Gastroesophageal sphincter (tissue), 4 donors: ENCODE results near the gene LINGO3. TPM values are rescaled to one million over a fixed set of nuclear protein-coding genes. Genes with fewer than 3 reads are reported as not detected.
A peak's percentile ranks its signal among the peaks of the same experiment; 100 is the strongest.

Experiments
- ATAC-seq: fragments of 150-250 bp; one replicate; pipeline ENCODE4 v1.9.1; 2016; ENCODE audit warnings: mild to moderate bottlenecking, moderate library complexity
- H3K27ac ChIP-seq, 4 donors: fragments of 200-600 bp; sonication (generic) in 3 of 4; 1 replicate in 3 of 4; 2 replicates in 1 of 4; pipeline ENCODE4 v1.5.1; 2016 to 2019
- H3K27me3 ChIP-seq: fragments of 200-600 bp; sonication (generic); one replicate; pipeline ENCODE4 v1.5.1; 2019
- H3K36me3 ChIP-seq, 2 donors: fragments of 200-600 bp; sonication (generic); one replicate each; pipeline ENCODE4 v1.5.1; 2019; ENCODE audit warnings: control low read depth in 1 of 2
- H3K4me1 ChIP-seq, 3 donors: fragments of 200-600 bp; sonication (generic); 1 replicate in 2 of 3; 2 replicates in 1 of 3; pipeline ENCODE4 v1.5.1; 2016 to 2019; ENCODE audit warnings: control low read depth in 2 of 3
- H3K4me3 ChIP-seq, 2 donors: fragments of 200-600 bp; sonication (generic); one replicate each; pipeline ENCODE4 v1.5.1; 2019; ENCODE audit warnings: mild to moderate bottlenecking in 1 of 2, moderate library complexity in 1 of 2
- H3K9me3 ChIP-seq, 3 donors: fragments of 200-600 bp; sonication (generic); one replicate each; pipeline ENCODE4 v1.5.1; 2017 to 2019; ENCODE audit warnings: control low read depth in 2 of 3
- EP300 ChIP-seq: sonication (generic); formaldehyde crosslinking; IDR thresholded peaks from one replicate; pipeline ENCODE4 v1.6.1; 2017; ENCODE audit warnings: antibody characterized with exemption, mild to moderate bottlenecking
- POLR2A ChIP-seq, 2 donors: fragments of 450-650 bp; IDR thresholded peaks; one replicate each; pipeline ENCODE4 v1.6.1; 2017; ENCODE audit warnings: antibody characterized with exemption in 2 of 2, mild to moderate bottlenecking in 2 of 2, moderate library complexity in 1 of 2
- POLR2AphosphoS5 ChIP-seq: sonication (generic); formaldehyde crosslinking; IDR thresholded peaks from one replicate; pipeline ENCODE4 v1.6.1; 2017; ENCODE audit warnings: antibody characterized with exemption
- WGBS, 2 donors: methylation state at CpG; one replicate each; pipeline ENCODE4 v1.1.5; 2018; ENCODE audit warnings: low coverage in 1 of 2; 5-methylcytosine and 5-hydroxymethylcytosine counted together
- total RNA-seq, 4 donors: library from RNA; depleted of rRNA; stranded (reverse); fragments of >200 nt; gene quantifications; one replicate each; pipeline ENCODE4 v1.1.0, GENCODE V29; 2016
- TF ChIP-seq, protein P1 (sequence below), 4 experiments: fragments of 200-600 bp in 2 of 4; fragments of 450-650 bp in 2 of 4; sonication (generic) in 1 of 4; IDR thresholded peaks; one replicate each; pipeline ENCODE4 v1.5.1; 2017 to 2019; ENCODE audit warnings: antibody characterized with exemption in 4 of 4, mild to moderate bottlenecking in 2 of 4, moderate library complexity in 2 of 4

LINGO3 gene
- total RNA-seq, 4 donors from 2014 or later = not detected

DNA sequence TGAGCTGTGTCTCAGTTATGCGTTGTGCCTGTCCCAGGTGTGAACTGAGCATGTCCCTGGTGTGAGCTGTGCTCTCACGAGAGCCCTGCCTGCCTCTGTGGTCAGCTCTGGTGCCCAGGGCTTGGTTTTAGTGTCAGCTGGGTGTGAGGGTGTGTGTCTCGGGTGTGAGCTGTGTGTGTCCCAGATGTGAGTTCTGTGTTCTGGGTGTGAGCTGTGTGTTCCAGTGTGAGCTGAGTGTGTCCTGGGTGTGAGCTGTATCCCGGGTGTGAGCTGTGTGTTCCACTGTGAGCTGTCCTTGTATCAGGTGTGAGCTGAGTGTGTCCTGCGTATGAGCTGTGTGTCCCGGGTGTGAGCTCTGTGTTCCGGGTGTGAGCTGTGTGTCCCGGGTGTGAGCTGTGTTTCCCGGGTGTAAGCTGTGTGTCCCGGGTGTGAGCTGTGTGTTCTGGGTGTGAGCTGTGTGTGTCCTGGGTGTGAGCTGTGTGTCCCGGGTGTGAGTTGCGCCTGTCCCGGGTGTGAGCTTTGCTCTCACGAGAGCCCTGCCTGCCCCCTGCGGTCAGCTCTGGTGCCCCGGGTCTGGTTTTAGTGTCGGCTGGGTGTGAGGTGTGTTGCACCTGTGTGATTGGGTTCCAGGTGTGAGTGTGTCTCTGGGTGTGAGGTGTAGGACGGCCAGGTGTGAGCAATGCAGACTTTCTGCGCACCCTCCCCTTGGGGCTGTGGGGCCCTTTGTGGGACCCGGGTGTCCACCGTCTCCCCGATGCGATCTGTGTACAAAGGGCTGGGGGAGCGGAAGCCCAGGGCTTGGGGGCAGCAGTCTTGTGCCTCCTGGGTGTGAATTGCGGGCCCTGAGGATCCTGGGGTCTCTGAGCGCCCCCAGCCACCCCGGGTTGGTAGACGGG, 18.9 kb downstream of the LINGO3 start:
- peaks cover 0 to 30% (median 23%) of the 10 kb centered on the region in 3 donors for H3K4me1 ChIP-seq
- no peaks in the 10 kb centered on the region for H3K9me3 ChIP-seq
- TF ChIP-seq POLR2A (IDR thresholded peaks at IDR 0.05) (no peak), POLR2AphosphoS5 (no peak), EP300 (no peak)
- TF ChIP-seq, protein P1, sequence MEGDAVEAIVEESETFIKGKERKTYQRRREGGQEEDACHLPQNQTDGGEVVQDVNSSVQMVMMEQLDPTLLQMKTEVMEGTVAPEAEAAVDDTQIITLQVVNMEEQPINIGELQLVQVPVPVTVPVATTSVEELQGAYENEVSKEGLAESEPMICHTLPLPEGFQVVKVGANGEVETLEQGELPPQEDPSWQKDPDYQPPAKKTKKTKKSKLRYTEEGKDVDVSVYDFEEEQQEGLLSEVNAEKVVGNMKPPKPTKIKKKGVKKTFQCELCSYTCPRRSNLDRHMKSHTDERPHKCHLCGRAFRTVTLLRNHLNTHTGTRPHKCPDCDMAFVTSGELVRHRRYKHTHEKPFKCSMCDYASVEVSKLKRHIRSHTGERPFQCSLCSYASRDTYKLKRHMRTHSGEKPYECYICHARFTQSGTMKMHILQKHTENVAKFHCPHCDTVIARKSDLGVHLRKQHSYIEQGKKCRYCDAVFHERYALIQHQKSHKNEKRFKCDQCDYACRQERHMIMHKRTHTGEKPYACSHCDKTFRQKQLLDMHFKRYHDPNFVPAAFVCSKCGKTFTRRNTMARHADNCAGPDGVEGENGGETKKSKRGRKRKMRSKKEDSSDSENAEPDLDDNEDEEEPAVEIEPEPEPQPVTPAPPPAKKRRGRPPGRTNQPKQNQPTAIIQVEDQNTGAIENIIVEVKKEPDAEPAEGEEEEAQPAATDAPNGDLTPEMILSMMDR (IDR thresholded peaks at IDR 0.05) = no peak
- H3K27ac ChIP-seq = peak overlapping the region in 1 of 4 donors; percentile 56
- H3K27me3 ChIP-seq = peaks cover 61% of the 10 kb centered on the region
- H3K4me3 ChIP-seq = peak overlapping the region in 1 of 2 donors; percentile 50
- no CpG with 5 or more reads among the region's 28 CpGs for WGBS, 2 donors
- H3K36me3 ChIP-seq = no peaks in the 10 kb centered on the region
- no peak for ATAC-seq

DNA sequence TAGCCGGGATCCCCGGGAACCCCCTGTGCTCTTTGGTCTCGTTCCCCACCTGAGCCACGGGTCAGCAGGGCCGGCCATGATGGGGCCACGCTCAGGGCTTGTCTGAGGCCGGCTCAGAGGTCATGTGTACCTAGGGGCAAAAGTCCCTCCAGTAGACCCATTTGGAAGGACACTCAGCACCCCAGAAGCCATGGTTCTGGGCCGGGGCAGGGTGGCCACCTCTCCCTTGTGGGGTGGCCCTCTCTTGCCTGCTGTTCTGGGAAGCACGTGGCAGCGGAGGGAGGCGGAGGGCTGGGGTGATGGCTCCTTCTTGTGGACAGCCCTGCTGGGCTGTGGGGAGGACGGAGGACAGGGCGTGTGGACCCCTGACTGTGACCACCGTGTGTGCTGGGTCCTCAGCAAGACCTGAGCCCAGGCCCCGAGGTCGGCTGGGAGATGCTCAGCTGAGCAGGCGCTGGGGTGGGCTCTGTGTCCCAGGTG, 19.6 kb downstream of the LINGO3 start:
- Histone ChIP-seq H3K9me3 (no peaks in the 10 kb centered on the region), H3K27me3 (peaks cover 58% of the 10 kb centered on the region), H3K27ac (no peak overlapping the region), H3K4me3 (no peak overlapping the region), H3K4me1 (peaks cover 0 to 27% (median 23%) of the 10 kb centered on the region in 3 donors), H3K36me3 (no peaks in the 10 kb centered on the region)
- no peak for ATAC-seq
- TF ChIP-seq, protein P1 (IDR thresholded peaks at IDR 0.05) = no peak
- TF ChIP-seq POLR2AphosphoS5 = no peak
- TF ChIP-seq EP300 = no peak
- no peak for TF ChIP-seq POLR2A (IDR thresholded peaks at IDR 0.05)
- WGBS, 2 donors = no CpG with 5 or more reads among the region's 17 CpGs

DNA sequence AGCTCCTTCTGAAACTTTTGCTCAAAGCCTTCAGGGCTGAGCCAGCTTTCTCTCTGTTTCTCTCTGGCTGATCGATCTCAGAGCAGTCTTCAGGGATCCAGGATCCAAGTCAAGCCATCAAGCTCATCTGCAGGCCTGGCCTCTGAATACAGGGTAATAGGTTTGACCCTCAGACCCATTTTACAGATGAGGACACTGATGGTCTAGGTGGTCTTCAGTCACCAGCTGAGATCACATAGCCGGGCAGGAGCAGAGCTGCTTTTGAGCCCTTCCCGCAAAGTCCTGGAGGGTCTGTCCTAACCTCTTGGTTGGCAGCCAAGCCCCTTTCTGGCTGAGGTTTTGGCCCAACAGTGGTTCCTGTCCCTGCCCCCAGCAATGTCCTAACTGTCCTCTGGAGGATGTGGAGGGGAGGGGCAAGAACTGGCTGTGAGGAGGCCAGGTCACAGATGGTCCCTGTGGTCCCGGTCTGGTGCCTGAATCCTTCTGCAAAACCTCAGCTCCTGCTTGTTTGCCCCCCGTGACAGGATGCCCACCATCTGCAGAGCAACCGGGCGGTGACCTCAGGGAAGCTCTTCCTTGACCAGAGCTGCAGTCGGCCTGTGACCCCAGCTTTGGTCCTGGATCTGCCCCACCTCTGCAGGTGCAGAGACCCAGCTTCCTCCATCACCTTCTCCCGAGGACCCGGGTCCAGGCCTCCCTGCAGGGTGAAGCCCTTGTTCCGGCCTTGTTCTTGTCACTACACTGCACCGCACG, 20.2 kb downstream of the LINGO3 start:
- peaks cover 0 to 30% (median 23%) of the 10 kb centered on the region in 3 donors for H3K4me1 ChIP-seq
- H3K27me3 ChIP-seq = peaks cover 51% of the 10 kb centered on the region
- no peak overlapping the region for H3K4me3 ChIP-seq
- ATAC-seq = no peak
- no peak overlapping the region for H3K27ac ChIP-seq
- no peaks in the 10 kb centered on the region for H3K9me3 ChIP-seq
- 79 to 80% methylated on average over 2 of the region's 13 CpGs for WGBS, 2 donors
- H3K36me3 ChIP-seq = no peaks in the 10 kb centered on the region
- TF ChIP-seq POLR2AphosphoS5 = no peak
- no peak for TF ChIP-seq EP300
- no peak for TF ChIP-seq POLR2A (IDR thresholded peaks at IDR 0.05)
- TF ChIP-seq, protein P1 (IDR thresholded peaks at IDR 0.05) = no peak

DNA sequence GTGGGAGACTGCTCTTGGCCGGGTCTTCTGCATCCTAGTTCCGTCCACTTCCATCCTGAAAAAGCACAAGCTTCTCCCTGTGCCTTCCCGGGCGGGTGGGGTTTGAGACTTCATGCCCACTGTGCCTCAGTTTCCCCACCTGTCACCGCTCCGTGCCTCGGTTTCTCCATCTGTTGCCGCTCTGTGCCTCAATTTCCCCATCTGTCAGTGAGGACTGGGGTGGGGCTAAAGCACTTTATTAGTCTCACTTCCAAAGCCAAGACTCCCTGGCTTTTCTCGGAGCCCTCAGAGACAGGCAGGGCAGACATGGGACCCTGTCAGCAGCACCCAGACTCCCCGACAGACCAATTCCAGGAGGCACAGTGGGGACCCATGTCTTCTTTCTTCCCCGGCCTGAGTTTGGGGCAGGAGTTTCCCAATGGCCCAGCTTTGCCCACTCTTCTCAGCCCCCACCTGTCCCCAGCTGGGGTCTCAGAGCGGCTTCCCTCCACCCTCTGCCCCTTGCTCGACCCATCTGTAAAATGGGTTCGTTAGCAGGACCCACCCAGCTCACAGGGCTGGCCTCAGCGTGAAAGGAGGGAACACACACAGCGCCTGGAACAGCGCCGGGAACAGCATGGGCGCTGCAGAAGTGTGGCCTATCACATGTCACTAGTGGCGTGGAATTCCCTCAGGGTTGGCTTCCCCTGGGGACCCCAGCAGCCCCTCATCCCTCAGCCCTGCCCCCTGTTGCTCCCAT, 21.4 kb downstream of the LINGO3 start:
- Histone ChIP-seq H3K27ac (no peak overlapping the region), H3K4me1 (peaks cover 0 to 39% (median 22%) of the 10 kb centered on the region in 3 donors), H3K36me3 (no peaks in the 10 kb centered on the region), H3K4me3 (no peak overlapping the region), H3K27me3 (peaks cover 39% of the 10 kb centered on the region), H3K9me3 (no peaks in the 10 kb centered on the region)
- no peak for ATAC-seq
- WGBS, 2 donors = 87 to 100% methylated on average over 1 to 9 of the region's 20 CpGs
- TF ChIP-seq, protein P1 (IDR thresholded peaks at IDR 0.05) = no peak
- TF ChIP-seq EP300 (no peak), POLR2AphosphoS5 (no peak), POLR2A (IDR thresholded peaks at IDR 0.05) (no peak)
